GM23248 (cell line): ENCODE data around the gene ABHD18. TPM values are rescaled to one million over a fixed set of nuclear protein-coding genes. Genes with fewer than 3 reads are reported as not detected.

ENCODE experiments used
- DNase-seq: peaks from one replicate; pipeline ENCODE4 v3.0.0-alpha.2; 2015
- H2AFZ ChIP-seq: fragments of 200-600 bp; sonication (generic); 2 replicates; pipeline ENCODE4 v1.6.1; 2016; ENCODE audit warnings: antibody characterized with exemption
- H3F3A ChIP-seq: fragments of 200-600 bp; sonication (generic); 2 replicates; pipeline ENCODE4 v1.6.1; 2016; ENCODE audit warnings: mild to moderate bottlenecking, antibody characterized with exemption, mixed run types; ENCODE audit not compliant: insufficient read depth
- H3K27ac ChIP-seq: fragments of 200-600 bp; sonication (generic); 2 replicates; pipeline ENCODE4 v1.5.1; 2016; ENCODE audit warnings: mild to moderate bottlenecking
- H3K27me3 ChIP-seq: fragments of 200-600 bp; sonication (generic); replicated peaks from 2 replicates; pipeline ENCODE4 v1.6.1; 2016; ENCODE audit warnings: mild to moderate bottlenecking; ENCODE audit not compliant: insufficient read depth
- H3K36me3 ChIP-seq: fragments of 200-600 bp; sonication (generic); 2 replicates; pipeline ENCODE4 v1.6.1; 2016; ENCODE audit warnings: low read depth, mild to moderate bottlenecking
- H3K4me1 ChIP-seq: fragments of 200-600 bp; sonication (generic); 2 replicates; pipeline ENCODE4 v1.6.1; 2016; ENCODE audit warnings: mild to moderate bottlenecking; ENCODE audit not compliant: insufficient read depth
- H3K4me2 ChIP-seq: fragments of 200-600 bp; sonication (generic); one replicate; pipeline ENCODE4 v1.6.1; 2016; ENCODE audit warnings: mild to moderate bottlenecking; ENCODE audit not compliant: unreplicated experiment
- H3K4me3 ChIP-seq: fragments of 200-600 bp; sonication (generic); 2 replicates; pipeline ENCODE4 v1.5.1; 2016; ENCODE audit warnings: mild to moderate bottlenecking
- H3K79me2 ChIP-seq: fragments of 200-600 bp; sonication (generic); 2 replicates; pipeline ENCODE4 v1.6.1; 2016; ENCODE audit warnings: mild to moderate bottlenecking; ENCODE audit not compliant: insufficient read depth
- H3K9ac ChIP-seq: fragments of 200-600 bp; sonication (generic); 2 replicates; pipeline ENCODE4 v1.6.1; 2016; ENCODE audit warnings: mild to moderate bottlenecking
- H3K9me2 ChIP-seq: fragments of 200-600 bp; sonication (generic); 2 replicates; pipeline ENCODE4 v1.6.1; 2016; ENCODE audit warnings: mixed run types, mild to moderate bottlenecking, moderate library complexity; ENCODE audit not compliant: insufficient read depth
- H3K9me3 ChIP-seq: fragments of 200-600 bp; sonication (generic); one replicate; pipeline ENCODE4 v1.6.1; 2017; ENCODE audit warnings: low read depth
- H4K20me1 ChIP-seq: fragments of 200-600 bp; sonication (generic); 2 replicates; pipeline ENCODE4 v1.6.0; 2016; ENCODE audit not compliant: insufficient read depth
- EZH2 ChIP-seq: fragments of 200-600 bp; sonication (generic); IDR thresholded peaks from 2 replicates; pipeline ENCODE4 v1.6.1; 2018; ENCODE audit warnings: antibody characterized with exemption, mild to moderate bottlenecking; ENCODE audit not compliant: insufficient read depth, poor library complexity, severe bottlenecking
- EZH2phosphoT487 ChIP-seq: fragments of 200-600 bp; sonication (generic); IDR thresholded peaks from 2 replicates; pipeline ENCODE4 v1.6.1; 2018; ENCODE audit warnings: antibody characterized with exemption, moderate library complexity, mild to moderate bottlenecking, low read depth; ENCODE audit not compliant: insufficient read depth
- WGBS, 2 experiments: methylation state at CpG; one replicate each; pipeline ENCODE4 v1.1.6; 2015 to 2017; ENCODE audit warnings: low lambda C conversion rate in 2 of 2, low coverage in 1 of 2; ENCODE audit errors: missing lambda C conversion rate in 2 of 2; 5-methylcytosine and 5-hydroxymethylcytosine counted together
- in situ Hi-C: fragments of 300-500 bp; cut with MboI; formaldehyde crosslinking; loops from 2 replicates; pipeline ENCODE4 v1.15.0; 2020
- polyA plus RNA-seq: library from polyadenylated mRNA; unstranded; fragments of >200 nt; fragmentation: Nextera tagmentation; extraction: Ambion mirVana; gene quantifications from 2 replicates; pipeline ENCODE4 v1.2.1, GENCODE V29; 2016
- total RNA-seq: library from RNA; depleted of rRNA; stranded (reverse); fragments of >200 nt; shearing (Covaris generic); gene quantifications from 2 replicates; pipeline ENCODE4 v1.2.3, GENCODE V29; 2014; rRNA removed

Gene ABHD18
- total and polyA plus RNA-seq, 2 experiments from 2014 or later = 3.4 to 4.1 TPM

DNA sequence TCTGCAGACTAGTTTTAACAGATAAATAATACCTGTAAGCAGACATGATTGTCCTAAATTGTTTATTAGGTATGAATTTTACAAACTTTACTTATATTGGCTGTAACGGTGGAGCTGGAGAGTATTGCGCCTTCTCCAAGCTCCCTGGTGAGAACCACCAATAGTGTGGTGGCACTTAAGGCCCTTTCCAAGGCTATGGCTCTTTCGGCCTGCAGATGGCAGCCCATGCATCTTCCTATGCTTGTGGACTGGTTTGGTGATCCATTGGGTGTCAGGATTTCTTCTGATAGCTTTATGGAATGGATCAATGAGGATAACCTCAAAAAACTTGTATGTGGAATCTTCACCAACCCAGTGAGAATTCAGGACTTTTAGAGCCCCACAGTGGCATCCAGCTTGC is 103.7 kb downstream of the ABHD18 start:
- Histone ChIP-seq H2AFZ (no peak overlapping the region), H3K4me2 (no peak overlapping the region), H3K36me3 (no peaks in the 10 kb centered on the region), H3K9me2 (no peaks in the 10 kb centered on the region), H3K4me3 (no peak overlapping the region), H3K4me1 (no peaks in the 10 kb centered on the region), H4K20me1 (no peaks in the 10 kb centered on the region), H3K9ac (no peak overlapping the region), H3F3A (no peaks in the 10 kb centered on the region), H3K27me3 (no peaks in the 10 kb centered on the region), H3K27ac (no peak overlapping the region), H3K79me2 (peaks cover 97% of the 10 kb centered on the region), H3K9me3 (no peaks in the 10 kb centered on the region)
- in situ Hi-C loops = no loop called here
- TF ChIP-seq EZH2 (no peak), EZH2phosphoT487 (no peak)
- WGBS, 2 experiments = 94 to 95% methylated on average over 3 of the region's 3 CpGs
- peak; percentile 35 for DNase-seq

- H3K79me2 ChIP-seq = peaks cover 56% of the 10 kb centered on the region
- H3K9ac ChIP-seq = no peak overlapping the region
- H2AFZ ChIP-seq = no peak overlapping the region
- TF ChIP-seq EZH2phosphoT487 = no peak
- no peak for TF ChIP-seq EZH2
- no peak for DNase-seq
- no peaks in the 10 kb centered on the region for H3K9me3 ChIP-seq
- H4K20me1 ChIP-seq = no peaks in the 10 kb centered on the region
- no peak overlapping the region for H3K4me2 ChIP-seq
- no peaks in the 10 kb centered on the region for H3F3A ChIP-seq
- WGBS, 2 experiments = 98 to 99% methylated on average over 4 of the region's 4 CpGs
- in situ Hi-C loops = no loop called here
- H3K27ac ChIP-seq = no peak overlapping the region
- H3K27me3 ChIP-seq = no peaks in the 10 kb centered on the region
- no peaks in the 10 kb centered on the region for H3K4me1 ChIP-seq
- no peaks in the 10 kb centered on the region for H3K9me2 ChIP-seq
- H3K36me3 ChIP-seq = peaks cover 13% of the 10 kb centered on the region
- no peak overlapping the region for H3K4me3 ChIP-seq
Measured at GRCh38 chr4:128076464-128076863, 111.3 kb downstream of the ABHD18 start.

Other genes with a start within 250 kb of the ABHD18 start
- not detected in 2 replicates for gene SLC25A31, start 235.0 kb upstream of the ABHD18 start, total RNA-seq
- not detected in 2 replicates for gene SLC25A31, start 235.0 kb upstream of the ABHD18 start, polyA plus RNA-seq
- 1.3 and 1.4 TPM in 2 replicates for gene HSPA4L, start 183.1 kb upstream of the ABHD18 start, total RNA-seq
- gene HSPA4L, start 183.1 kb upstream of the ABHD18 start, polyA plus RNA-seq = 2.1 and 2.2 TPM in 2 replicates
- gene PLK4, start 84.5 kb upstream of the ABHD18 start, total RNA-seq = 6.7 and 8.5 TPM in 2 replicates
- 4.0 and 4.4 TPM in 2 replicates for gene PLK4, start 84.5 kb upstream of the ABHD18 start, polyA plus RNA-seq
- 20.9 and 21.8 TPM in 2 replicates for gene MFSD8, start 233 bp upstream of the ABHD18 start, total RNA-seq
- gene MFSD8, start 233 bp upstream of the ABHD18 start, polyA plus RNA-seq = 13.7 and 14.2 TPM in 2 replicates
- gene LARP1B, start 95.9 kb downstream of the ABHD18 start, total RNA-seq = 14.3 and 16.0 TPM in 2 replicates
- gene LARP1B, start 95.9 kb downstream of the ABHD18 start, polyA plus RNA-seq = 5.7 and 6.6 TPM in 2 replicates